Adrenal gland (tissue), 12 donors: Measurements from ENCODE around the gene BLOC1S3. TPM values are rescaled to one million over a fixed set of nuclear protein-coding genes. Genes with fewer than 3 reads are reported as not detected.

Experiments used
- DNase-seq, 7 donors: peaks; one replicate each; pipeline ENCODE4 v3.0.0-alpha.2; 2019 to 2020
- H3K27ac ChIP-seq, 5 donors: fragments of 200-600 bp; sonication (generic) in 4 of 5; 1 replicate in 3 of 5; 2 replicates in 2 of 5; pipeline versions ENCODE4 v1.5.1 to v1.8.0; 2016 to 2020; ENCODE audit warnings: mild to moderate bottlenecking in 1 of 5
- H3K27me3 ChIP-seq: fragments of 200-600 bp; 2 replicates; pipeline ENCODE4 v1.8.0; 2021
- H3K36me3 ChIP-seq, 2 donors: fragments of 200-600 bp; replicated peaks in 1 of 2; 1 replicate in 1 of 2; 2 replicates in 1 of 2; pipeline versions ENCODE4 v1.5.1 to v1.8.0; 2018 to 2022
- H3K4me1 ChIP-seq, 2 donors: fragments of 200-600 bp; replicated peaks in 1 of 2; 1 replicate in 1 of 2; 2 replicates in 1 of 2; pipeline versions ENCODE4 v1.5.1 to v1.8.0; 2018 to 2021
- H3K4me3 ChIP-seq, 4 donors: fragments of 200-600 bp; sonication (generic) in 3 of 4; one replicate each; pipeline ENCODE4 v1.5.1; 2016 to 2018
- H3K9me3 ChIP-seq, 3 donors: fragments of 200-600 bp; sonication (generic) in 1 of 3; replicated peaks in 1 of 3; 1 replicate in 2 of 3; 2 replicates in 1 of 3; pipeline versions ENCODE4 v1.5.1 to v1.8.0; 2016 to 2021
- CTCF ChIP-seq, 6 experiments: fragments of 450-650 bp in 4 of 6; fragments of 200-600 bp in 2 of 6; sonication (generic) in 1 of 6; IDR thresholded peaks; 1 replicate in 5 of 6; 2 replicates in 1 of 6; pipeline versions ENCODE4 v1.5.1 to v1.8.0; 2016 to 2021; ENCODE audit warnings: antibody characterized with exemption in 6 of 6, mild to moderate bottlenecking in 2 of 6, moderate library complexity in 1 of 6
- POLR2A ChIP-seq, 2 donors: fragments of 450-650 bp; IDR thresholded peaks; one replicate each; pipeline ENCODE4 v1.6.1; 2017; ENCODE audit warnings: antibody characterized with exemption in 2 of 2, mild to moderate bottlenecking in 2 of 2, moderate library complexity in 1 of 2
- WGBS, 4 donors: extraction: QIAGEN DNeasy Blood & Tissue Kit in 2 of 4; methylation state at CpG; one replicate each; pipeline versions ENCODE4 v1.1.5 to v1.1.7; 2013 to 2017; 5-methylcytosine and 5-hydroxymethylcytosine counted together
- intact Hi-C, 2 donors: fragments of 100-400 bp; cut with DNase I; formaldehyde crosslinking; loops; one replicate each; pipeline versions ENCODE4 v1.14.1 to v1.15.0; 2022 to 2023
- polyA plus RNA-seq, 3 donors: library from polyadenylated mRNA; stranded (reverse); fragments of 200-250 nt in 2 of 3; fragments of 350-450 nt in 1 of 3; fragmentation: Illumina TruSeq in 1 of 3; extraction: RNeasy Lipid Tissue Mini Kit (QIAGEN cat#74804) in 1 of 3; gene quantifications; one replicate each; pipeline ENCODE4 v1.2.3, GENCODE V29; 2013 to 2014
- total RNA-seq, 9 donors: library from RNA; depleted of rRNA in 4 of 9; stranded (reverse); fragments of >200 nt in 4 of 9; fragments of 120-200 nt in 1 of 9; fragmentation: NEBNext Ultra II Directional in 1 of 9; extraction: Animal tissue kit (Norgen Biotek cat#: 25700) in 1 of 9; gene quantifications; one replicate each; pipeline versions ENCODE4 v1.1.0 to v1.2.4, GENCODE V29; 2013 to 2023
- donor health status: healthy with polysubstance abuse.
- donor health status: Bipolar disorder and iron deficiency.
- donor health status: DM: yes; HTN: yes; CAD: no.
- donor health status: DM: no; HTN: no; CAD: no.
- donor health status: DM: no; HTN: no; CAD: no.
- donor health status: DM: yes; HTN: yes; CAD: no.

The BLOC1S3 gene
- total and polyA plus RNA-seq, 12 donors = 2.8 to 25.5 (median 16.9) TPM

- WGBS, 4 donors = 58 to 72% (median 62%) methylated on average over 7 to 9 of the region's 9 CpGs
- Histone ChIP-seq H3K4me3 (peak overlapping the region in 2 of 4 donors; percentile 57 to 70), H3K36me3 (no peaks in the 10 kb centered on the region), H3K27me3 (no peaks in the 10 kb centered on the region), H3K9me3 (no peaks in the 10 kb centered on the region), H3K27ac (peak overlapping the region in 4 of 5 donors; percentile 82 to 94 (median 88)), H3K4me1 (peaks cover 19 to 32% of the 10 kb centered on the region in 2 donors)
- TF ChIP-seq CTCF (IDR thresholded peaks at IDR 0.05) (no peak), POLR2A (IDR thresholded peaks at IDR 0.05) (no peak)
- peak in 1 of 7 donors; percentile 65 for DNase-seq
- intact Hi-C loops = no loop called here
Observed at GRCh38 chr19:45179892-45180370, 1.3 kb downstream of the BLOC1S3 start.

DNA sequence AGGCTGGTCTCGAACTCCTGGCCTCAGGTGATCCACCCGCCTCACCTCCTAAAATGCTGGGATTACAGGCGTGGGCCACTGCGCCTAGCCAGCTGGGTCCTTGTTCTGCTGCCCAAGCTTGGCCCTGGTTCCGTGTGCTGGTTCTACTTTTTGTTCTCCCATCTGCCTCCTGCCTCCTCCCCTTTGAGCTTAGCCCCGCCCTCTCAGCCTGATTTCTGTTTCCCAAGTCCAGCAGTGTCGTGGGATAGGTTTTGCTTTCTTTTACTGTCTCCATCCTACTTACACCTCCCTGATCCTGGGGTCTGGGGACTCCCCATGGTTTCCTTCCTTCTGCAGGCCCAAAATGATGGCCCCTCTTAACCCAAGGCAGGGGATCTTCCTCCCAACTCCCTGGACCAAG is 2.4 kb downstream of the BLOC1S3 start:
- H3K36me3 ChIP-seq = no peaks in the 10 kb centered on the region
- no peak overlapping the region for H3K4me3 ChIP-seq
- no peak overlapping the region for H3K27ac ChIP-seq
- no peaks in the 10 kb centered on the region for H3K27me3 ChIP-seq
- TF ChIP-seq CTCF (IDR thresholded peaks at IDR 0.05) = no peak
- no peak for TF ChIP-seq POLR2A (IDR thresholded peaks at IDR 0.05)
- no peaks in the 10 kb centered on the region for H3K9me3 ChIP-seq
- DNase-seq = peak in 1 of 7 donors; percentile 16
- H3K4me1 ChIP-seq = peaks cover 19 to 32% of the 10 kb centered on the region in 2 donors
- 75 to 77% (median 76%) methylated on average over 7 of the region's 7 CpGs for WGBS, 4 donors
- intact Hi-C loops = no loop called here

GRCh38 chr19:45182758-45183157 is 4.2 kb downstream of the BLOC1S3 start:
- TF ChIP-seq POLR2A (IDR thresholded peaks at IDR 0.05) (no peak), CTCF (IDR thresholded peaks at IDR 0.05) (no peak)
- no peak overlapping the region for H3K27ac ChIP-seq
- no peak overlapping the region for H3K4me3 ChIP-seq
- intact Hi-C loops = no loop called here
- peaks cover 12 to 26% of the 10 kb centered on the region in 2 donors for H3K4me1 ChIP-seq
- no peak for DNase-seq
- H3K36me3 ChIP-seq = no peaks in the 10 kb centered on the region
- WGBS, 4 donors = 78 to 84% (median 83%) methylated on average over 4 of the region's 4 CpGs
- H3K27me3 ChIP-seq = no peaks in the 10 kb centered on the region
- no peaks in the 10 kb centered on the region for H3K9me3 ChIP-seq

DNA sequence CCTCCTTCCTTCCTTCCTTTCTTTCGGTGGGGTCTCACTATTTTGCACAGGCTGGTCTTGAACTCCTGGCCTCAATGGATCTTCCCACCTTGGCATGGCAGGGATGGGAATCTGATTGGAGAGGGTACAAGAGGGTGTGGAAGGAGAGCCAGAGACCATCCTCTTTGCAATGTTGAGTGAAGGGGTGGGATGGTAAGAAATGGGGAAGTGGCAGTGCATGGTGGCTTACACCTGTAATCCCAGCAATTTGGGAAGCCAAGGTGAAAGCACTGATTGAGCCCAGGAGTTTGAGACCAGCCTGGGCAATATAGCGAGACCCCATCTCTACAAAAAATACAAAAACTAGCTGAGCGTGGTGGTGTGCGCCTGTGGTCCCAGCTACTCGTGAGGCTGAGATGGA is 5.5 kb downstream of the BLOC1S3 start:
- H3K4me1 ChIP-seq = peaks cover 12 to 25% of the 10 kb centered on the region in 2 donors
- intact Hi-C loops = no loop called here
- no peaks in the 10 kb centered on the region for H3K27me3 ChIP-seq
- DNase-seq = no peak
- no peaks in the 10 kb centered on the region for H3K9me3 ChIP-seq
- no peak overlapping the region for H3K4me3 ChIP-seq
- WGBS, 4 donors = 91 to 100% (median 94%) methylated on average over 5 of the region's 5 CpGs
- no peak overlapping the region for H3K27ac ChIP-seq
- TF ChIP-seq POLR2A (IDR thresholded peaks at IDR 0.05) = no peak
- no peaks in the 10 kb centered on the region for H3K36me3 ChIP-seq
